DMS 273 (cell line): ENCODE measurements around the gene UNC5CL.

Experiments used
- DNase-seq: peaks from one replicate; lab custom pipeline; 2025; ENCODE audit not compliant: unreplicated experiment; lab: John Stamatoyannopoulos, UW

UNC5CL gene, protein sequence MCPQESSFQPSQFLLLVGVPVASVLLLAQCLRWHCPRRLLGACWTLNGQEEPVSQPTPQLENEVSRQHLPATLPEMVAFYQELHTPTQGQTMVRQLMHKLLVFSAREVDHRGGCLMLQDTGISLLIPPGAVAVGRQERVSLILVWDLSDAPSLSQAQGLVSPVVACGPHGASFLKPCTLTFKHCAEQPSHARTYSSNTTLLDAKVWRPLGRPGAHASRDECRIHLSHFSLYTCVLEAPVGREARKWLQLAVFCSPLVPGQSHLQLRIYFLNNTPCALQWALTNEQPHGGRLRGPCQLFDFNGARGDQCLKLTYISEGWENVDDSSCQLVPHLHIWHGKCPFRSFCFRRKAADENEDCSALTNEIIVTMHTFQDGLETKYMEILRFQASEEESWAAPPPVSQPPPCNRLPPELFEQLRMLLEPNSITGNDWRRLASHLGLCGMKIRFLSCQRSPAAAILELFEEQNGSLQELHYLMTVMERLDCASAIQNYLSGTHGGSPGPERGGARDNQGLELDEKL

GRCh38 chr6:41039060-41039998 is at the start of gene UNC5CL:
UNC5CL (minus strand) TSS chr6:41039221; CDS start chr6:41035074, 4,147 bp downstream.
- peak; percentile 61 for DNase-seq

- no peak for DNase-seq
Observed at GRCh38 chr6:41088451-41088850, 49.4 kb upstream of the UNC5CL start.

DNA sequence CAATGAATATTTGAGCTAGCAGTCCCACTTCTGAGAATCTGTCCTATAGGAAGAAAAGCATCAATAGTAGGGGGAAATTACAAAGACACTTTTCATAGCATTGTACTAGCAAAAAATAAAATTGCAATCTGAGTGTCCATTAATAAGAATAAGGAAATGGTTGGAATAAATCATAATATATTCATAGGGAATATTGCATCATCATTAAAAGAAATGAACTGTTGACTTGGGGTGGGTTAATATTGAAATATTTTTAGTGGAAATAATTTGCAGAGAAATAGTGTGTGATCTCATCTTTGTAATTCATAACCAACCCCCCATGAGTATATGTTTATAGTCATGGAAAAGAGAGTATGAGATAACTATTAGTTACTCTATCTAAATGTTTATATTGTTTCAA is 46.2 kb upstream of the UNC5CL start:
- DNase-seq: no peak

- no peak for DNase-seq
Observed at GRCh38 chr6:41083072-41083471, 44.1 kb upstream of the UNC5CL start.

DNA sequence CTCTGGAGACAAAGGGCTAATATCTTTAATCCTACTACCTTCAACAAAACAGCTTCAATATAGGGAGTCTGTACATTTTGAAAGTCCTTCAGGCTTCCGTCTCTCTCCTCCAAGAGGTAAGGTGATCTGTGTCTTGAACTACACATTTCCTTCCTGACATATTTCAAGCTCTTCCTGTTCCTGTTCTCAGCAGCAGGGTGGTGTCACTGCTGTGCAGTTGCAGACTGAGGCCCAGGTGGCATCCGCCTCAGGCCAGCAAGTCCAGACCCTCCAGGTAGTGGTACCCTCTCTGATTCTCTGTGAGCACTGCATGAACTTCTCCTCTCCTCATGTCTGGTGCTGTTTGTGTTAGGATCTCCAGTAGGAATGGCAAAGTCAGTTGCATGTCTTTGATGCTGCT is 41.6 kb upstream of the UNC5CL start:
- no peak for DNase-seq

DNA sequence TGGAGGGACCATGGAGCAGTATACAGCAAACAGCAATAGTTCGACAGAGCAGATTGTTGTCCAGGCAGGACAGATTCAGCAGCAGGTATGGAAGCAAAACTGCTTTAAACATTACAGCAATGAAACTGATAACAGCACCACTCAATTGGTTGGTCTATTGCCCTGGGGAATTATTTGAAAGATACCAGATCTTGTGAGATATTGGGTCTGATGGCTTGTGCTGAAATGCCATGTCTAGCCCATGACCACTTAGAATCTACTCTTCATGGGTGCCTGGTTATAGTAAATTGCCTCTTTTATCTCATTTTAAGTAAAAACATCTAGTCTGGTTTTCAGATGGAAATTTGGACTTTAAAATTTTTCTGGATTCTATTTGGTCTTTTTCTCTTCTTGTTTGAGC is 40.1 kb upstream of the UNC5CL start:
- no peak for DNase-seq

DNA sequence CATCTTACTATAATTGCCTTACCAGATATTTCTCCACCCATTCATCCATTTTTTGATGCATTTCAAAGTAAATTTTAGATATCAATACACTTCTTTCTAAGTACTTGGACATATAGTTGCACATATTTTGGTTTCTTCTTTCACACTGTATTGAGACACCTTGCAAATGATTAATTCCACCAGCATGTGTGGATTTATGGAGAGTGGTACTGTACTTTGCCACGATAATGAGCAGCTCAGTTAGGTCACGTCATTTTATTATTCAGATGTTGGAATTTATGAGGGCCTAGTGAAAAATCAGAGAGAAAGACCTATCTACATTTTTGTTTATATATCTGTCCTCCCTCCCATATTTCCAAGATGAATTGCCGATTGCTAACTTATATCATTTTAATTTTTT is 39.1 kb upstream of the UNC5CL start:
- DNase-seq: no peak

DNA sequence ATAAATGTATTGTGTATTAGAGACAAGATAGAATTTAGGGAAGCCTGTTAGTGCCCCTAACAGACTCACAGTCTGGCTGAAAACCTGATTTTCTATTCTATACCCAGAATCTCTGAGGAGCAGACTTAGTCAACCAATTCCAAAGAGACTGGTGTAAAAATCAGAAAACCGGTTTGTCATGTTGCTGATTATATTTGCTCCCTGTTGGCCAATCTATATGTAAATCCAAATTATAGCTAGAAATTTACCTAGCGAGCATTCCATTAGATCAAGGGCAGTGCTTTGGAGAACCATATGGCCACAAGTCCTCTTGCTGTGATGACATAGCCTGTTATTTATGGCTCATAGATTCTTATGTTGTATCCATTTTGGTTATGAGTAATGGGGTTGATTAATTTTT is 38.5 kb upstream of the UNC5CL start:
- DNase-seq: no peak

- DNase-seq: no peak
Observed at GRCh38 chr6:41075651-41076626, 36.9 kb upstream of the UNC5CL start.

DNA sequence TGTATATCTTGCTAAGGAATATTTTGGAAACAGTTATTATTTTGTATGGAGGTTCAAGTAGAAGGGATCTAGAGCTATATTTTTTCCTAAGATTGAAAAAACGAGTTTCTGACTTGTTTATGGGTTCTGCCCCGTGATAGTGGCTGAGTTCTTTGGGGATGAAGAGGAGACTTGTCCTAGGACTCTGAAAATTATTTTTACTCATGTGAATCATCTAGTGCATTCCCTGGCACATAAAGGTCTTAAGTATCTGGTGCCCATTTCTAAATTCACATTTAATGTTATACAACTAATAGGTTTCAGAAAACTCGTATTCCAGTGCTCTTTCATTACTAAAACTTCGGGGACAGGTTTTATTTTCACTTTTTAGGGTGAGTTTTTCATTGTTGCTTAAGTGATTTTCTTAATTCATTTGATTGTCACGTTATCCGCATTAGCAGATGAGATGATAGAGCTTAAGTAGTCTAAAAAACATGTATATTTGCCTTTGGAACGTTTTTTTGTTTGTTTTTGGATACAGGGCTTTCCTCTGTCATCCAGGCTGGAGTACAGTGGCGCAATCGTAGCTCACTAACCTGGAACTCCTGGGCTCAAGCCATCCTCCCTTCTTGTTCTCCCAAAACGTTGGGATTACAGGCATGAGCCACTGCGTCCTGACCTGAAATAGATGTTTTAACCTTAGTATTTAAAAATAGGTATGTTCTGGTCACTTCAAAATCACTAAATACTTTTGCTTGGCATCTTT is 35.8 kb upstream of the UNC5CL start:
- no peak for DNase-seq

DNA sequence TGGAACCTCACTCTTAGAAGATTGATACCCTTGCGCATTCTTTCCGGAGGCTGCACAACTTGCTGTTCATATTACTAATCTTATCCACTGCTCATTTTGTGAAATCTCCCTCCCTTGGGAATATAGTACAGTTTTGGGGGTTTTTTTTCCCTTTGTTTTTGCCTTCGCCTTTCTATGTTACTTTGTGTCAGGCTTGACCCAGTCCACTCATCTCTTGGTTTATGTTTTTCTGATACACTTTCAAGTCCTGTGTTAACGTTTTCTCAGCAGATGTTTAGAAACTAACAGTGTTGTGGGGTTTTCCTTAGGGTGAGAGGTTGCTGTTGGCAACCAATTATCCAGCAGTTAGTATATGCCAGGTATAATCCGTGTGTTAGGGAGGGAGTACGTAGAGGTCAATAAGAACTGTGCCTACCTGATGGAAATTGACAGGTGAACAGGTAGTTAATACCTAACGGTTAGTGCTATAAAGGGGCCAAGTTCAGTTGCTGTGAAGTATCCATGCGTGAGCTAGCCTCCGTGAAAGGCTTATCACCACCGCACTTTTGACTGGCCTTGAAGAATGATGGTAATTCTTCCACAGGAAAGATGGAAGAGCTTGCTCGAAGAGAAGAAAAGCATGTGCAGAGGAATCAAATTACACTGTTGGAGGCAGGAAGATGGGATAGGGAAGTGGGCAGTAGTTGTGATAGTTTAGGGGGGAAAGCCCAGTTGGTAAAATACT is 35.1 kb upstream of the UNC5CL start:
- DNase-seq: peak; percentile 62

GRCh38 chr6:41073203-41073967 is 34.4 kb upstream of the UNC5CL start:
- DNase-seq: peak; percentile 95

DNA sequence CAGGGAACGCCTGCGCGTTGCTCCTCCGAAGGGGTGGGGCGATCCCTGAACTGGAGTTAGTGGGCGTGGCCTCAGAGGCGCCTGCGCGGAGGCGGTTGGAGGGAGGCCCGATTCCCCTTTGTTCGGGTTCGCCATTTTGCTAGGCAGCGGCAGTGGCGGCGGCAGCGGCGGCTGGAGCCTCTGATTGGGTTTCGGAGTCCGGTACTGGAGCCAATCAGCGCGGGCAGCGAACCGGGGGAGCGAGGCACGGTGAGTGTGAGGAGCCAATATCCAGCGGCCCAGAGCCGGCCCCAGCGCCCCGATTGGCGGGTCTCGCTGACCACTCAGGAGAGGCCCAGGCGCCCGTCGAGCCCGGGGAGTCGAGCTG is 33.8 kb upstream of the UNC5CL start, which contains the start of gene NFYA:
TSS of gene NFYA (plus strand) at position 139 of the 367 bp plus-strand sequence. CDS start 6,116 bp downstream, outside the sequence.
- no peak for DNase-seq

- peak; percentile 100 for DNase-seq
Observed at GRCh38 chr6:41071923-41072835, 33.2 kb upstream of the UNC5CL start, which contains the start of gene OARD1. OARD1 (minus strand) TSS chr6:41072356; CDS start chr6:41071634, 722 bp downstream.

DNA sequence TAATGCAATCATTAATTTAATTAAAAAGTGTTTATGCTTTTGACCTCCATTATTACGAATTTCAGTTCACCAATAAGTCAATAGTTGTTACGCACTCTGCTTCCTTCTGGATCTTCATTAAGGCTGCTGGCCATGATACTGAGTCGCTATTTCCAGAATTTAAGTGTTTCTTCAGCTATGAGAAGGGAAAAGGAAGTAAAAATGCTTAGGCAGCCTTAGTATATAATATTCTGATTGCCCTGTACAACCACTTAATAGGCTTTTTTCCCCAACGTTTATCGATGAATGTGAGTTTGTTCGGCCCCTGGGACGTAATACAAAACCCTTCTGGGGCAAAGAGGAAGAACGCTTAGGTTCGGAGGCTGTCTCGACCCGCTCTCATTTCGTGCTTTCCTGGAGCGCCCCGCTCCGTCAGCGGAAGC is 32.5 kb upstream of the UNC5CL start:
- DNase-seq: no peak

GRCh38 chr6:41066867-41067304 is 27.9 kb upstream of the UNC5CL start:
- DNase-seq: peak; percentile 83

DNA sequence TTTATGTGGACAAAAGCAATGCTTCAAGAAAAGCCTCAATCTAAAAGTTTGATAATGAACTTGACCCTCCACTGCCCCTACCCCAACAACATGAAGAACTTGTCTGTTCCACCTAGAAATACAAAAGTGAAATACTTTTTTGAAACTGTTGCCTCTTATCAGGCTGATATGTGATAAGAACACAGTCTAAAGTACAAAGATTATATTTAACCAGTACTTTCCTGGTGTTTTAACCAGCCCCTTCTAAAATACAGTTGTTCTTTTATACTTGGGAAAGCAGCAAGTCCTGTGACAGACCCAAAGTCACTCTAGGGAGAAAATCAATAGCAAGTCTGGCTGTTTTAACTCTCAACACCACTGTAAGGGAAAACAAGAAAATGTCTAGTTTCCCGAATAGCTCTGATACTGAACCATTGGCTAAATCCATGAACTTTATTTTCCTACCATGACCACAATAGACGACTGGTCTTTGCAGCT is 26.6 kb upstream of the UNC5CL start:
- no peak for DNase-seq
